Mesenteric fat pad (tissue), 1 donor: ENCODE data around the gene ZNF519. TPM values are rescaled to one million over a fixed set of nuclear protein-coding genes. Genes with fewer than 3 reads are reported as not detected.
"Not testable (repeated sequence)": the region's sequence is repeated elsewhere in the genome, so short reads cannot be mapped to it uniquely, and the experiment has no call there.

ENCODE experiments used
- DNase-seq: peaks from one replicate; pipeline ENCODE4 v3.0.0-alpha.2; 2020; ENCODE audit warnings: low spot score
- total RNA-seq: library from RNA; stranded (reverse); fragmentation: NEBNext Ultra II Directional; extraction: Animal tissue kit (Norgen Biotek cat#: 25700); gene quantifications from one replicate; pipeline ENCODE4 v1.2.1, GENCODE V29; 2021
- donor health status: DM: yes; HTN: yes; CAD: no.

The ZNF519 gene
- total RNA-seq, 1 donor from 2014 or later, result 3.9 TPM

DNA sequence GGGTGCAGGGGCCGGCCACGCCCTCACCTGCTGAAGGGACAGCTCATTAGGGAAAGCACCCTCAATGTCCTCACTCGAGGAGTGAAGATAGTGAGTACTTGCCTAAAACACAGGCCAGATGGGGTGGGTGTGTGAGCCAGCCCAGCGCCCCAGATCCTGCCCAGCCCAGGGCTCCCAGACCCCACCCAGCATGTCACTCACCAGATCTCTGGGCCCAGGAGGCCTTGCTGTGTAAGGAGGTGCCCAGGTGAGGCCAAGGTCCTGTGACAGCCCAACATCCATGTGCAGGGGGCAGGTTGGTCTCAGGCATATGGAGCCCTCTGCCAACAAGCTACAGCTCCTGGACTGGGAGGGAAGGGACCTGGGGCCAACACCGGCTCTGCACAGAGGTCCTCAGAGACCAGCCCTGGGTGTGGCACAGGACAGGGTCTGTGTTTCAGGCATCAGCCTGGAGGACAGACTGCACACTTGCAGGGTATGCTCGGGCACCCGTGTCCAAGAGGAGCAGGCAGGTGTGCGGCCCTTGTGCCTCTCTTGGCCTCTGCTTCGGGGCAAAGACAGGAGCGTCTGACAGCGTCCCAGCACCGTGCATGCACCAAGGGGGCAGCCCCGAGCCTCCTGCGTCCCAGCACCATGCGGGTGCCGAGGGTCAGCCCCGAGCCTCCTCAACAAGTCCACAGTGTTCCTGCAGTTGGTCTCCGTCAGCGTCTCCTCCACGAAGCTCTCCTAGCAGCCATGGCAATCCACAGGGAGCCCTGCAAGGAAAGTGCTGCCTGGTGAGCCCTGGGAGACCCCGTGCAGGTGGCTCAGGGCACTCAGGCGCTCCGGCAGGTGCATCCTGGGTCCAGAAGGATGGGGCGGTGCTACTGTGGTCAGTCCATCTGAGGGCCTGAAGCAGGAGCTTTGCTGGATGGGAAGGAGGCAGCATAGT is 16.0 kb upstream of the ZNF519 start:
- DNase-seq, result not testable (repeated sequence)

DNA sequence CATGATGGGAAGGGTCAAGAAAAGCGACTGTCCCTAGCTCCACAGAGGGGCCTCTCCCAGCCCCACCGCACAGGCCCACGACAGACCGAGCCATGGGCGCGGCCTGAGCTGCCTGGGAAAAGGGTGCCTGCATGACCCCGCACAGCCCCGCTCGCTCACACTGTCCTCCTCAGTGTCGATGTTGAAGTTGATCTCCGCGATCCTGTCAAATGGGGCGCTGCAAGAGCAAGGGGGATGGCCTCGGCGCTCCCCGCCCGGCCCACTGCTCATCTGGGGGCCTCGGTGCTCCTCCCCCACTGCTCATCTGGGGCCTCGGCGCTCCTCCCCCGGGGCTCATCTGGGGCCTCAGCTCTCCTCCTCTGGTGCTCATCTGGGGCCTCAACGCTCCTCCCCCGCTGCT is 14.5 kb upstream of the ZNF519 start:
- DNase-seq, result not testable (repeated sequence)

DNA sequence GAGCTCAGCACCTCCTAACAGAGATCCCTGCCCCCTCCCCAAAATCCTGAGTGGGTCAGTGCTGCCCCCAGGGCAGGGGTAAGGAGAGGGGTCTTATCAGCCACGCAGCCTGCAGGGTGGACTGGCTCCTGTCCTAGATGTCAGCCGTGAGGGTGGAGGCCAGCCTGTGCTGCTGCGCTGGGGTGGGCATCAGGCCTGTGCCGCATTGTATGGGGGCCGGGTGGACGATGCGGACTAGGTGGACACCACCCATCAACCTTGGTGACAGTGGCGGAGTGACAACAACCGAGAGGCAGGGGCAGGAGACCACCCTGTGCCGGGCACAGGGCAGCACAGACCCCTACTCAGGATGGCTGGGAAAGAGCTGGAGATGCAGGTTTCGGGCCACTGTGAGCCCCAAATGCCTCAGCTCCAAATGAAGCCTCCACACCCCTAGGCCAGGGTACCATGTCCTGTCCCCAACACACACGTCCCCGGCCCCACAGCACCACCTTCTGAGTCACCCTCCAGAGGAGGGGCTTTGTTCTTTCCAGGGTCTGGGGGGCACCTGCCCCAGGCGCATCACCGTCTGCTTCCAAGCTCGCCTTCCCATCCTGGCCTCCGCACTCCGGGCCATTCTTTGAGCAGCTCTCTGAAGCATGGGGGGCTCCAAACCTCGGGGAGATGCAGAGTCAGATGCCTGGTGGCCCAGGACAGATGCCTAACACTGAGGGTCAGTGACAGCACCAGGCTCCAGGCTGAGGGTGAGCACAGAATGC is 13.5 kb upstream of the ZNF519 start:
- not testable (repeated sequence) for DNase-seq

GRCh38 chr18:14145021-14145420 is 12.8 kb upstream of the ZNF519 start:
- not testable (repeated sequence) for DNase-seq

DNA sequence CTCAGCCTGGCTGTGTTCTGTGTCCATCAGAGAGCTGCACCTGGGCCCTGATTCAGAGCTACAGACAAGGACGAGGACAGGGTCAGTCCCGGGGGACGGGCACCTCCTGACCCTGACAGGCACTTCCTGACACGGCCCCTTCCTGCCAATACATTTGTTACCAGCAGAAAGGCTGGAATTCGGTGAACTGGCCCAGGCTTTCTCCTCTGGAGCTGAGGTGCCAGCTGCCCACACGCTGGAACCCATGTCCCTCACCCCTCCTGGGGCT is 12.3 kb upstream of the ZNF519 start:
- DNase-seq, result no peak

GRCh38 chr18:14143871-14144627 is 11.8 kb upstream of the ZNF519 start:
- DNase-seq, result not testable (repeated sequence)

DNA sequence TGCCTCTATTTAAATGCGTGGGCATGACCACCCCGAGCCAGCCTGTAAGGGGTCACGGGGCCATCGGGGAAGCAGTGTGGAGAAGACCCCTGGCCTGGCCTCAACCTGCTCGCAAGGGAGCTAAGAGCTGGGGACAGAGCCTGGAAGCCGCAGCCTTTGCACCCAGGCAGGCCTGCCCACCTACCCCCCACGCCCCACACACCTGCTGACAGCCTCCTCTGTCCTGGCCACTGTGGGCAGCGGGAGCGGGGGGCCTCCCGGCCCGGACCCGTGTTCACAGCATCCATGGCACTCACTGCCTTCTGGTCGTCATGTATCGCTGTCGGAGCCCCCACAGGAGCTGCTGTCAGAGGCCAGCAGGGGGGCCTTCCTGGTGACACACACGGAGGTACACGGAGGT is 11.2 kb upstream of the ZNF519 start:
- not testable (repeated sequence) for DNase-seq

DNA sequence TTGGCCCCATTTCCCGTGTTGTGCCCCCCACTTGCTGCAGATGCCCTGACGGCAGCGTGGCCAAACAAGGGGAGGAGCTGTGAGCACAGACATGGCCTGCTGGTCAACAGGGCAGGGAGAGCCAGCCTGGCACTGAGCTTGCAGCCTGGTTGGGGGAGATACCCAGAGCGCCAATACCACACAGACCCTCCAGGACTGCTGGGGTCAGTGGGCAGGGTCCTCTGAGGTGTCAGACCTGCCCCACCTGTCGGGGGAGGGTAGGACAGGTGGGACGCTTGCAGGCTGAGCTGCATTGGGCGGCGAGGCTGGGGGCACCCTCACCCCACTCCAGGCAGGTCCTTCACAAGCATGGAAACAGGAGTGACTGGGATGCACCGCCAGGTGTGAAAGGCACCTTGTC is 9.9 kb upstream of the ZNF519 start:
- not testable (repeated sequence) for DNase-seq

DNA sequence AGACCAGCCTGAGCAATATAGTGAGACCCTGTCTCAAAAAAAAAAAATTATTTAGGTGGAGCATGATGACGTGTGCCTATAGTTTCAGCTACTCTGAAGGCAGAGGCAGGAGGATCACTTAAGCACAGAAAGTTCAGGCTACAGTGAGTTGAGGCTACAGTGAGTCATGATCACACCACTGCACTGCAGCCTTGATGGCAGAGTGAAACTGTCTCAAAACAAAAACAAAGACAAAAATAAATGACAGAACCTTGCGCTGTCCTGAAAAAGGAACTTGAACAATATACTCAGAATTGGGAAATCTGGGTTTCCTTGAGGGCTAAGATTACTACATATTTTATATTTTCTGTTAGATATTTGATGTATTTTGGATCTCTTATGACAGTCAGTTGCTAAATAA is 7.3 kb upstream of the ZNF519 start:
- DNase-seq, result not testable (repeated sequence)

GRCh38 chr18:14137971-14138370 is 5.7 kb upstream of the ZNF519 start:
- DNase-seq, result not testable (repeated sequence)

GRCh38 chr18:14131696-14132270 is 452 bp downstream of the ZNF519 start:
- not testable (repeated sequence) for DNase-seq

- not testable (repeated sequence) for DNase-seq
These were observed 1.4 kb downstream of the ZNF519 start for GRCh38 chr18:14130804-14131203.

GRCh38 chr18:14124689-14125088 is 7.5 kb downstream of the ZNF519 start:
- no peak for DNase-seq

GRCh38 chr18:14122097-14122496 is 10.1 kb downstream of the ZNF519 start:
- no peak for DNase-seq

DNA sequence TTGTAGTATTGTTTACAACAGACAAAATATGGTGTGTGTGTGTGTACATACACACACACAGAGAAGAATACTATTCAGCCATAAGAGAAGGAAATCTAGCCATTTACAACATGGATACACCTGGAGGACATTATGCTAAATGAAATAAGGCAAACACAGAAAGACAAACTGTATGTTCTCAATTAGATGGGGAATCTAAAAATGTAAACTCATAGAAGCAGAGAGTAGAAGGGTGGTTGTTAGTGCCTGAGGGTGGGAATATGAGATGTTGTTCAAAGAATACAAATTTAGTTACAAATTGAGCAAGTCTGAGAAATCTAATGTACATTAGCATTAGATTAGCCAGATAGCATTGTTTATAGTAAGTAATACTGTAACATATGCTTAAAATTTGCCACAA is 11.3 kb downstream of the ZNF519 start:
- DNase-seq, result no peak

DNA sequence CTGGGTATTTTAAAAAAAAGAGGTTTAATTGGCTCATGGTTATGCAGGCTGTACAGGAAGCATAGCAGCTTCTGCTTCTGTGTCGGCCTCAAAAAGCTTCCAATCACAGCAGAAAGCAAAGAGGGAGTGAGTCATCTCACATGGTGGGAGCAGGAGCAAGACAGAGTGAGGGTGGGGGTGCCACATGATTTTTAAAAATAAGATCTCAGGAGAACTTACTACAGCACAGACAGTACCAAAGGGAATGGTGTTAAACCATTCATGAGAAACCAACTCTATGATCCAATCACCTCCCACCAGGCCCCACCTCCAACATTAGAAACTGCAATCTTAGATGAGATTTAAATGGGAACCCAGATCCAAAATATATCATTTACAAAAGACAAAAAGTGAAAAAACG is 14.6 kb downstream of the ZNF519 start:
- DNase-seq, result no peak

- no peak for DNase-seq
These were observed 25.3 kb downstream of the ZNF519 start for GRCh38 chr18:14106906-14107305.

DNA sequence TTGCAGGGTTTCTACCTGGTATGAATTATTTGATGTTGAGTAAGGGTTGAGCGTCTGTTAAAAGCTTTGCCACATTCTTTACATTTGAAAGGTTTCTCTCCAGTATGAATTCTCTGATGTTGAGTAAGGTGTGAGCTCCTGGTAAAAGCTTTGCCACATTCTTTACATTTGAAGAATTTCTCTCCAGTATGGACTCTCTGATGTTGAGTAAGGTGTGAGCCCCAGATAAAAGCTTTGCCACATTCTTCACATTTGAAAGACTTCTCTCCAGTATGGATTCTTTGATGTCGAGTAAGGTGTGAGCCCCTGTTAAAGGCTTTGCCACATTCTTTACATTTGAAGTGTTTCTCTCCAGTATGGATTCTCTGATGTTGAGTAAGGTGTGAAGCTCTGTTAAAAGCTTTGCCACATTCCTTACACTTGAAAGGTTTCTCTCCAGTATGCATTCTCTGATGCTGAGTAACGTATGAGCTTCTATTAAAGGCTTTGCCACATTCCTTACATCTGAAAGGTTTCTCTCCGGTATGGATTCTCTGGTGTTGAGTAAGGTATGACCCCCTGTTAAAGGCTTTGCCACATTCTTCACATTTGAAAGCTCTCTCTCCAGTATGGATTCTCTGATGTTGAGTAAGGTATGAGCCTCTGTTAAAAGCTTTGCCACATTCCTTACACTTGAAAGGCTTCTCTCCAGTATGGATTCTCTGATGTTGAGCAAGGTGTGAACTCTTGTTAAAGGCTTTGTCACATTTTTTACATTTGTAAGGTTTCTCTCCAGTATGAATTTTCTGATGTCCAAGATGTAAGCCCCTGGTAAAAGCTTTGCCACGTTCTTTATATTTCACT is 27.1 kb downstream of the ZNF519 start:
- no peak for DNase-seq

DNA sequence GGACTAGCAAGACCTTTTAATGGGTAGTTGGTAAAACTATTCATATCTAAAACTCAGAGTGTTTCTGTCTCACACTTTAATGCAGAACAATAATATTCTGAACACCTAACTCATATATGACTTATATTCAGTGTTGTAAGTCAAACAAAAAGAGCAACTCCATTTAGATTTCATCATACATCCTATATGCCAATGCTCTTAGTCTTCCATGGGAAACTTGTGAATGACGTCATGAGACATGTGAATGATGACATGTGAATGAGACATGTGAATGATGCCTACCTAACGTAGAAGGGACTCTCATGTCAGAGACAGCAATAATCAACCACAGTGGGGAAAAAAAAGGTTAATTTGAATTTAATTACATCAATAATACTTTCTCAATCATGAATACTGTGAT is 28.0 kb downstream of the ZNF519 start:
- DNase-seq, result no peak

GRCh38 chr18:14100503-14101286 is 31.5 kb downstream of the ZNF519 start:
- DNase-seq, result no peak
